HG03095 (cell line): ENCODE data around the gene ZNF143.
"Not testable (repeated sequence)": the region's sequence is repeated elsewhere in the genome, so short reads cannot be mapped to it uniquely, and the experiment has no call there.

Experiments used
- ATAC-seq: cut with Tn5 transposase; IDR thresholded peaks from one replicate; pipeline ENCODE4 v1.9.1; 2021; ENCODE audit warnings: moderate library complexity; ENCODE audit not compliant: unreplicated experiment

The ZNF143 gene

GRCh38 chr11:9460322-9461062 lies at the start of gene ZNF143:
Gene ZNF143 (plus strand): TSS chr11:9461012. CDS start chr11:9471309, 10,297 bp downstream.
- peak; percentile 84 for ATAC-seq

GRCh38 chr11:9428706-9429105 lies 32.1 kb upstream of the ZNF143 start:
- no peak for ATAC-seq

- ATAC-seq, result no peak
Observed at GRCh38 chr11:9438611-9439010, 22.2 kb upstream of the ZNF143 start.

- ATAC-seq, result no peak
Observed at GRCh38 chr11:9446230-9446629, 14.6 kb upstream of the ZNF143 start.

GRCh38 chr11:9448576-9449352 lies 12.0 kb upstream of the ZNF143 start:
- ATAC-seq, result no peak

GRCh38 chr11:9452023-9452422 lies 8.8 kb upstream of the ZNF143 start:
- not testable (repeated sequence) for ATAC-seq

GRCh38 chr11:9455722-9456121 lies 5.1 kb upstream of the ZNF143 start:
- no peak for ATAC-seq

- no peak for ATAC-seq
Observed at GRCh38 chr11:9459667-9460321, 1.0 kb upstream of the ZNF143 start.

- peak; percentile 44 for ATAC-seq
Observed at GRCh38 chr11:9461063-9461759, 399 bp downstream of the ZNF143 start.

GRCh38 chr11:9461760-9462134 lies 935 bp downstream of the ZNF143 start:
- no peak for ATAC-seq

GRCh38 chr11:9462172-9462799 lies 1.5 kb downstream of the ZNF143 start:
- ATAC-seq, result no peak

- ATAC-seq, result no peak
Observed at GRCh38 chr11:9462806-9463537, 2.2 kb downstream of the ZNF143 start.

- no peak for ATAC-seq
Observed at GRCh38 chr11:9470765-9471164, 10.0 kb downstream of the ZNF143 start.

- ATAC-seq, result no peak
Observed at GRCh38 chr11:9473408-9473807, 12.6 kb downstream of the ZNF143 start.

- no peak for ATAC-seq
Observed at GRCh38 chr11:9479899-9480298, 19.1 kb downstream of the ZNF143 start.

GRCh38 chr11:9489080-9489765 lies 28.4 kb downstream of the ZNF143 start:
- ATAC-seq, result no peak

- ATAC-seq, result no peak
Observed at GRCh38 chr11:9490376-9490775, 29.6 kb downstream of the ZNF143 start.

- no peak for ATAC-seq
Observed at GRCh38 chr11:9493492-9493891, 32.7 kb downstream of the ZNF143 start.

- ATAC-seq, result no peak
Observed at GRCh38 chr11:9494316-9494715, 33.5 kb downstream of the ZNF143 start.
